ENCODE data around the gene NEB.
"Not testable (repeated sequence)": the region's sequence is repeated elsewhere in the genome, so short reads cannot be mapped to it uniquely, and the experiment has no call there.

DNA sequence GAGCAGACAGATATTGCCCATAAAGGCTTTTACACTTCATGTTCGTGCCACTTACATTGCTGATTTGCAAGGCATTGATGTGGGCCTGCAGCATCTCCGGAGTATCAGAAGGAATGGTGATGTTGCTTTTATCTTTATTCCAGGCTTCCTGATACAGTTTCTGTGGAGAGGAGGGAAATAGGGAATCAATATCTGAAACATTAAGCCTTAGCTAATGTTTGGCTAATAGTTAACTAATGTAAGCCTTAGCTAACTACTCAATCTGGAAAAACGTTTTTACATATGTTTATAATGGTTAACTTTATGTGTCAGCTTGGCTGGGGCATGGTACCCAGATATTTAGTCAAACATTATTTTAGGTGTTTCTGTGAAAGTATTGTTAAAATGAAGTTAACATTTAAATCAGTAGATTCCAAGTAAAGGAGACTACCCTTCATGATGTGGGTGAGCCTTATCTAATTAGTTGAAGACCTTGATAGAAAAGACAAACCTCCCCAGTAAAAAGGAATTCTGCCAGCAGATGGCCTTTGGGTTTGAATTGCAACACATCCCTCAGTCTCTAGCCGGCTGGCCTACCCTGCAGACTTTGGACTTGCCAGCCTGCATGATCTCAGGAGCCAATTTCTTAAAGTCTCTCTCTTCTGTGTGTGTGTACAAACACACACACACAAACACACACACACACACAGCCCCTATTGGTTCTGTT lies 137.2 kb downstream of the NEB start:
- TF ChIP-seq, protein P1, sequence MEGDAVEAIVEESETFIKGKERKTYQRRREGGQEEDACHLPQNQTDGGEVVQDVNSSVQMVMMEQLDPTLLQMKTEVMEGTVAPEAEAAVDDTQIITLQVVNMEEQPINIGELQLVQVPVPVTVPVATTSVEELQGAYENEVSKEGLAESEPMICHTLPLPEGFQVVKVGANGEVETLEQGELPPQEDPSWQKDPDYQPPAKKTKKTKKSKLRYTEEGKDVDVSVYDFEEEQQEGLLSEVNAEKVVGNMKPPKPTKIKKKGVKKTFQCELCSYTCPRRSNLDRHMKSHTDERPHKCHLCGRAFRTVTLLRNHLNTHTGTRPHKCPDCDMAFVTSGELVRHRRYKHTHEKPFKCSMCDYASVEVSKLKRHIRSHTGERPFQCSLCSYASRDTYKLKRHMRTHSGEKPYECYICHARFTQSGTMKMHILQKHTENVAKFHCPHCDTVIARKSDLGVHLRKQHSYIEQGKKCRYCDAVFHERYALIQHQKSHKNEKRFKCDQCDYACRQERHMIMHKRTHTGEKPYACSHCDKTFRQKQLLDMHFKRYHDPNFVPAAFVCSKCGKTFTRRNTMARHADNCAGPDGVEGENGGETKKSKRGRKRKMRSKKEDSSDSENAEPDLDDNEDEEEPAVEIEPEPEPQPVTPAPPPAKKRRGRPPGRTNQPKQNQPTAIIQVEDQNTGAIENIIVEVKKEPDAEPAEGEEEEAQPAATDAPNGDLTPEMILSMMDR (IDR thresholded peaks at IDR 0.05), result not testable (repeated sequence)
- not testable (repeated sequence) for TF ChIP-seq POLR2A (IDR thresholded peaks at IDR 0.05)
